Cortex of kidney (tissue), 1 donor: ENCODE data around the gene BMI1.

Source experiments
- DNase-seq: peaks from one replicate; lab custom pipeline; 2025; lab: John Stamatoyannopoulos, UW

Gene BMI1

DNA sequence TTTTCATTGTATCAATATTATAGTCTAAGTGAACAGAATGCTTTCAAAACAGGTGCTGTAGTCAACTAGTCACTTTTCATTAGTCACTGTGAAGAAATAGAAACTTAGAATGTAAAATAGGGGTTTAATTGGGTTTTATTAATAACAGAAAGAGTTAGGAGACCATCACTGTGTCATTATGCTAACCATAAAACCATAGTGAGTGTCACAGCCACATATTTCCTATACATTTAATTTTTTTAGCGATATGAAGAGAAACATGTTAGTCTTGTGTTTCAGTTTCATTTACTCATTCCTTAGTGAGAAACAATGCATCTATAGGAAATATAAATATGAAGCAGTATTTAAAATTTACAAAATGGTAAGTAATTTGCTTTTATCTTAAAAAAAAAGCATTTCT lies 46.6 kb downstream of the BMI1 start:
- no peak for DNase-seq

DNA sequence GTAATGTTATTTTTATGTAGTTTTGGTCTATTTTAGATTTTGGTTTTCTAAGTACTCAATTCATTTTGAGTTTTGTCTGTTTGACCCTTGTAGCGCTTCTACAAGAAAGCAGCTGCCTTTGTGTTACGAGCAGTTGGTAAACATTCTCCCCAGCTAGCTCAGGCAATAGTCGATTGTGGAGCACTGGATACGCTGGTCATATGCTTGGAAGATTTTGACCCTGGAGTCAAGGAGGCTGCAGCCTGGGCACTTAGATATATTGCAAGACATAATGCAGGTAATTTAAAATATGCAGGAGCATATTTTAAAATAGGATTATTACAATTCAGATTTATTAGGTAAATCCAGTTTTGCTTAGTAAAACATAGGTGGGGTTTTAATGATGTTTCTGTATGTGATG lies 47.5 kb downstream of the BMI1 start:
- DNase-seq = no peak

DNA sequence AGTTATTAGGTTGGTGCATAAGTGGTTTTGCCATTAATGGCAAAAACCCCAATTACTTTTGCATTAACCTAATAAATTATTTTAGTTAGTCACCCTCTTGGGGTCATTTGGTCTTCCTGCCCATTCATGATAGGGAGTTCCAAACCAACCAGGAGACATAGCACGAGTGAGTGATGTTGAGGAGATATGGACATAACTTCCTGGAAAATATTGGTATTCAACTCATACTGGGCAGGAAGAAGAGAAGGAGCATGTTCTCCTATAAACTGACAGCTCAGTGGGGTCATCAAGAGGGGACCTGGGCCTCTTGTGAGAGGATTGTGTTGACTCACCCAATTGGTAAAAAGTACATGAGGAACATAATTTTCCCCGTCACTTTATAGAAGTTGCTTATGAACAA lies 48.1 kb downstream of the BMI1 start:
- DNase-seq = no peak

GRCh38 chr10:22369434-22370072 lies 48.7 kb downstream of the BMI1 start:
- DNase-seq = no peak

DNA sequence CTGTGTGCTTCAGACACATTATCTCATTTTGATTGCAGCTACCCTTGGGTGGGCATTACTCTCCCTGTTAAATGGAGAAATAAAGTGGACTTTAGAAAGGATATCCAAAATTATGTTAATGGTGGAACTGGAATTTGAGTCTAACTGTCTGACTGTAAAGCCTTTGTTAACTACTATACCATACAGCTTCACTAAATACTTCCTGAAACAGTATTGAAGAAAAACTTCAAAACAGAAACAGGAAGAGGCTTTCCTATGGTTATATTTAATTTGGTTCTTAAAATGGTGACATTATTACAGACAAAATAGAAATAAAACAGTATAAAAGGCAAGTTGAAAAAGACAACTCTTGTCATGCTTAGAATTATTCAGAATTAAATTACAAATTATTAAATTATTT lies 49.4 kb downstream of the BMI1 start:
- DNase-seq = no peak

DNA sequence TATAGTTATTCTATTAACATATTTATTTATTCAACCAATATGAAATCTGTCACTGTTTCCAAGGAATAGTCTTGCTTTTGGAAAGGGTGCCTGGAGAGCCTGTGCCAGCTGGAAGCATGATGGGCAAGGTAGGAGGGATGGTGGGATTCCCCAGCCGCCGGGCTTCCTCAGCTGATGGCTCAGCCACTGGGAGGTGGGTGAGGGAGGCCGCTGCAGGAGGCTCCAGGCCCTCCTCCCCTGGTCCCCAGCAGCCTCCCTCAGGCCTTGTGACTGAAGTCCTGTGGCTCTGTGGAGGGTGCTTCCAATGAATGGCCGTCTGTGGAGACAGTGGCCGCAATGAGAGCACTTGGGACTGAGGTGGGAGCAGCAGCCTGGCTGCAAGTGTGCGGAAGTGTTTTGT lies 51.4 kb downstream of the BMI1 start:
- no peak for DNase-seq

DNA sequence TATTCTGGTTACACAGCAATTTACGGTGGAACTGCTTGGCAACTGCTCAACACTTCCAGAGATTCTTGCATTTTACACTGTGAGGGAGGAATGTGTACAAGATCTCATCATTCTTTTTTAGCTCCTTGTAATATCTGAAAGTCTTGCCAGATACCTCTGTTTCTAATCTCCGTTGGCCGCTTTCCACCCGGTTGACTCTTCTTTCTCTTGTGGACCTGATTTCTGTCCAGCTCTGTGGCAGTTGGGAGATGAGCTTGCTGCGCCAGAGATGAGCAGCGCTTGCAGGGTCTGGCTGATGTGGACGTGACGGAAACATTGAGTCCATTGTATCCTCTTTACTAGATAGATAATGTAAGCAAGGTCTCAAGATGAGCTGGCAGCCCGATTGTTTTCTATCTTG lies 52.0 kb downstream of the BMI1 start:
- no peak for DNase-seq

DNA sequence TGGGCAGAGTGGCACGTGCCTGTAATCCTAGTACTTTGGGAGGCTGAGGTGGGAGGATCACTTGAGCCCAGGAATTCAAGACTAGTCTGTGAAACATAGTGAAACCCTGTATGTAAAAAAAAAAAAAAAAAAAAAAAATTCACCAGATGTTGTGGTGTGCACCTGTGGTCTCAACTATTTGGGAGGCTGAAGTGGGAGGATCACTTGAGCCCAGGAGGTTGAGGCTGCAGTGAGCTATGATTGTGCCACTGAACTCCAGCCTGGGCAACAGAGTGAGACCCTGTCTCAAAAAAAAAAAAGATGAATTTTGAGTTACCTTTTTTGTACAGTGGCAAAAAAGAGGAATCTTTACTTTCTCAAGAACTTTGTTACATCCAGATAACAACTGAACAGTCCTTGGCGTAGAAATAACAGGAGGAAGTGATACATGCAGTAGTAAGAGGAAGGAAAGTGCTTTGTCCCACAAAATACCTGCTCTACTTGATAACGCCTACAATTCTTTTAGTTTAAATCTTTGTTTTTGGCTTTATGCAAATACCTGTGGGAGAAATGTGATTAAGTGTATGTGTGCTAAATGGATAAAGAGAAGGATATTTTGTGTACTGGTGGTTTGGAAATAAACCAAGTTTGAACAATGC lies 53.7 kb downstream of the BMI1 start:
- no peak for DNase-seq

- DNase-seq = no peak
These were observed 58.2 kb downstream of the BMI1 start for GRCh38 chr10:22379059-22379458.
